PC-9 (cell line): ENCODE measurements around the gene MYRIP. TPM values are rescaled to one million over a fixed set of nuclear protein-coding genes. Genes with fewer than 3 reads are reported as not detected.

ENCODE experiments used
- BruUV-seq: library from RNA; stranded (reverse); fragments of 400-500 nt; replicated peaks from 2 replicates; lab custom pipeline; 2021; lab: Mats Ljungman, UMichigan
- CTCF ChIA-PET: fragments of 300-600 bp; sonication (Branson Sonifier 250); formaldehyde crosslinking; loops from one replicate; lab custom pipeline; 2022; ENCODE audit warnings: antibody characterized with exemption; lab: Charles Lee
- POLR2A ChIA-PET: fragments of 300-600 bp; sonication (Branson Sonifier 250); formaldehyde crosslinking; loops from one replicate; lab custom pipeline; 2022; ENCODE audit warnings: antibody characterized with exemption; ENCODE audit not compliant: unreplicated experiment; lab: Charles Lee
- DNase-seq, 2 experiments: peaks; one replicate each; pipeline versions ENCODE4 v3.0.0 to v3.0.0-alpha.2; 2015 to 2022; ENCODE audit warnings: mixed read lengths in 1 of 2
- H2AFZ ChIP-seq: fragments of 200-600 bp; sonication (generic); 2 replicates; pipeline ENCODE4 v1.8.1; 2017; ENCODE audit warnings: antibody characterized with exemption
- H3F3A ChIP-seq: fragments of 200-600 bp; sonication (generic); 2 replicates; pipeline ENCODE4 v1.8.1; 2017; ENCODE audit warnings: antibody characterized with exemption, mild to moderate bottlenecking, low read depth; ENCODE audit not compliant: insufficient read depth
- H3K27ac ChIP-seq: fragments of 200-600 bp; sonication (generic); 2 replicates; pipeline ENCODE4 v1.6.1; 2016; ENCODE audit warnings: mixed run types
- H3K27me3 ChIP-seq: fragments of 200-600 bp; sonication (generic); 2 replicates; pipeline ENCODE4 v1.6.1; 2016; ENCODE audit warnings: low read depth, mixed run types; ENCODE audit not compliant: insufficient read depth
- H3K36me3 ChIP-seq: fragments of 200-600 bp; sonication (generic); 2 replicates; pipeline ENCODE4 v1.6.1; 2016; ENCODE audit warnings: low read depth, mixed run types
- H3K4me1 ChIP-seq: fragments of 200-600 bp; sonication (generic); replicated peaks from 2 replicates; pipeline ENCODE4 v1.6.1; 2016; ENCODE audit warnings: mixed run types; ENCODE audit not compliant: insufficient read depth
- H3K4me2 ChIP-seq: fragments of 200-600 bp; sonication (generic); 2 replicates; pipeline ENCODE4 v1.6.1; 2017; ENCODE audit warnings: mixed run types
- H3K4me3 ChIP-seq: fragments of 200-600 bp; sonication (generic); 2 replicates; pipeline ENCODE4 v1.6.1; 2016; ENCODE audit warnings: mixed run types
- H3K79me2 ChIP-seq: fragments of 200-600 bp; sonication (generic); 2 replicates; pipeline ENCODE4 v1.6.1; 2017; ENCODE audit warnings: low read depth, mixed run types
- H3K9me2 ChIP-seq: fragments of 200-600 bp; sonication (generic); 2 replicates; pipeline ENCODE4 v1.8.1; 2017; ENCODE audit warnings: mild to moderate bottlenecking; ENCODE audit not compliant: insufficient read depth
- H3K9me3 ChIP-seq: fragments of 200-600 bp; sonication (generic); 2 replicates; pipeline ENCODE4 v1.8.1; 2016; ENCODE audit warnings: low read depth; ENCODE audit not compliant: insufficient read depth
- H4K20me1 ChIP-seq: fragments of 200-600 bp; sonication (generic); 2 replicates; pipeline ENCODE4 v1.8.1; 2017; ENCODE audit not compliant: insufficient read depth
- EZH2 ChIP-seq: fragments of 200-600 bp; sonication (generic); IDR thresholded peaks from 2 replicates; pipeline ENCODE4 v1.8.0; 2017; ENCODE audit warnings: antibody characterized with exemption, low read depth
- intact Hi-C: fragments of 100-400 bp; cut with micrococcal nuclease; formaldehyde crosslinking; loops from one replicate; pipeline ENCODE4 v1.10.0; 2022; ENCODE audit not compliant: unreplicated experiment
- total RNA-seq: library from RNA; stranded (reverse); gene quantifications from 2 replicates; pipeline ENCODE4 v1.2.3, GENCODE V29; 2021
- TF ChIP-seq, protein P1 (sequence below): fragments of 200-600 bp; sonication (generic); conservative IDR thresholded peaks from 2 replicates; pipeline ENCODE4 v1.6.1; 2017; ENCODE audit warnings: mixed run types, antibody characterized with exemption, mild to moderate bottlenecking, moderate library complexity

Gene MYRIP
- total RNA-seq, 1 experiment from 2014 or later = not detected

- H3K9me2 ChIP-seq = no peaks in the 10 kb centered on the region
- H4K20me1 ChIP-seq = no peaks in the 10 kb centered on the region
- no peaks in the 10 kb centered on the region for H3K79me2 ChIP-seq
- BruUV-seq = no TSS peak
- CTCF ChIA-PET = no interaction called here
- no peaks in the 10 kb centered on the region for H3K9me3 ChIP-seq
- POLR2A ChIA-PET = no interaction called here
- no peak for DNase-seq
- intact Hi-C loops = no loop called here
- H3K4me3 ChIP-seq = no peak overlapping the region
- no peaks in the 10 kb centered on the region for H3F3A ChIP-seq
- H3K27me3 ChIP-seq = no peaks in the 10 kb centered on the region; the same call in 1 of the 2 replicates
- TF ChIP-seq, protein P1, sequence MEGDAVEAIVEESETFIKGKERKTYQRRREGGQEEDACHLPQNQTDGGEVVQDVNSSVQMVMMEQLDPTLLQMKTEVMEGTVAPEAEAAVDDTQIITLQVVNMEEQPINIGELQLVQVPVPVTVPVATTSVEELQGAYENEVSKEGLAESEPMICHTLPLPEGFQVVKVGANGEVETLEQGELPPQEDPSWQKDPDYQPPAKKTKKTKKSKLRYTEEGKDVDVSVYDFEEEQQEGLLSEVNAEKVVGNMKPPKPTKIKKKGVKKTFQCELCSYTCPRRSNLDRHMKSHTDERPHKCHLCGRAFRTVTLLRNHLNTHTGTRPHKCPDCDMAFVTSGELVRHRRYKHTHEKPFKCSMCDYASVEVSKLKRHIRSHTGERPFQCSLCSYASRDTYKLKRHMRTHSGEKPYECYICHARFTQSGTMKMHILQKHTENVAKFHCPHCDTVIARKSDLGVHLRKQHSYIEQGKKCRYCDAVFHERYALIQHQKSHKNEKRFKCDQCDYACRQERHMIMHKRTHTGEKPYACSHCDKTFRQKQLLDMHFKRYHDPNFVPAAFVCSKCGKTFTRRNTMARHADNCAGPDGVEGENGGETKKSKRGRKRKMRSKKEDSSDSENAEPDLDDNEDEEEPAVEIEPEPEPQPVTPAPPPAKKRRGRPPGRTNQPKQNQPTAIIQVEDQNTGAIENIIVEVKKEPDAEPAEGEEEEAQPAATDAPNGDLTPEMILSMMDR = no peak
- no peak for TF ChIP-seq EZH2
- H3K4me2 ChIP-seq = no peak overlapping the region
- no peaks in the 10 kb centered on the region for H3K36me3 ChIP-seq
- H3K4me1 ChIP-seq = no peaks in the 10 kb centered on the region
- no peak overlapping the region for H3K27ac ChIP-seq
- no peak overlapping the region for H2AFZ ChIP-seq
These were observed 343.2 kb downstream of the MYRIP start for GRCh38 chr3:40152482-40153133.

GRCh38 chr3:40160933-40161332 is 351.5 kb downstream of the MYRIP start:
- Histone ChIP-seq H3K4me3 (no peak overlapping the region), H3K27me3 (no peaks in the 10 kb centered on the region), H4K20me1 (no peaks in the 10 kb centered on the region), H3F3A (no peaks in the 10 kb centered on the region), H3K9me3 (no peaks in the 10 kb centered on the region), H3K4me2 (peak overlapping the region; percentile 28; the same call in 1 of the 2 replicates), H2AFZ (no peak overlapping the region), H3K27ac (no peak overlapping the region), H3K36me3 (no peaks in the 10 kb centered on the region), H3K9me2 (no peaks in the 10 kb centered on the region), H3K4me1 (no peaks in the 10 kb centered on the region), H3K79me2 (no peaks in the 10 kb centered on the region)
- POLR2A ChIA-PET = no interaction called here
- no peak for TF ChIP-seq EZH2
- TF ChIP-seq, protein P1 = no peak
- intact Hi-C loops = no loop called here
- BruUV-seq = no TSS peak
- no peak for DNase-seq
- CTCF ChIA-PET = no interaction called here

DNA sequence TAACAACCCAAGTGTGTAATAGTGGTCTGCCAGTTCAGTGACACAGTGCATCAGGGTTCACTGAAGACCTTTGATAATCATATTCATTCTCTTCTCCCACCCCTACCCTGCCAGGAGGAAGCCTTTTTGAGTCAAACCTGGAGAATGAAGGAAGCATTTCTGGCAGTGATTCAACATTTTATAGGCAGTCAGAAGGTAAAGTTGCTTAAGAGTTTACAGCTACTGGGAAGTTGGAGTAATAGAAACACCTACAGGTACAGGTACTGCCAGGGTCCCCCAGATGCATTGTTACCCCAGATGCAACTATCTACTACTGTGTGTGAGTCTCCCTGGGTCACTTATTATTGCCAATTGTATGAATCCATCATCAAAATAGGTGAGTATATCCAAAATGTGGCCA is 353.2 kb downstream of the MYRIP start:
- BruUV-seq = no TSS peak

More for the DNA sequence above, 353.2 kb downstream of the MYRIP start:
- Histone ChIP-seq H3K27me3 (no peaks in the 10 kb centered on the region), H4K20me1 (no peaks in the 10 kb centered on the region), H3K4me3 (no peak overlapping the region), H3K9me2 (no peaks in the 10 kb centered on the region), H3F3A (no peaks in the 10 kb centered on the region), H3K4me2 (no peak overlapping the region), H2AFZ (no peak overlapping the region), H3K4me1 (no peaks in the 10 kb centered on the region), H3K36me3 (no peaks in the 10 kb centered on the region), H3K9me3 (no peaks in the 10 kb centered on the region), H3K79me2 (no peaks in the 10 kb centered on the region), H3K27ac (no peak overlapping the region)
- intact Hi-C loops = no loop called here
- CTCF ChIA-PET = no interaction called here
- TF ChIP-seq, protein P1 = no peak
- TF ChIP-seq EZH2 = no peak
- no peak for DNase-seq
- POLR2A ChIA-PET = no interaction called here
